ENCODE results near the gene COL18A1.

The COL18A1 gene

DNA sequence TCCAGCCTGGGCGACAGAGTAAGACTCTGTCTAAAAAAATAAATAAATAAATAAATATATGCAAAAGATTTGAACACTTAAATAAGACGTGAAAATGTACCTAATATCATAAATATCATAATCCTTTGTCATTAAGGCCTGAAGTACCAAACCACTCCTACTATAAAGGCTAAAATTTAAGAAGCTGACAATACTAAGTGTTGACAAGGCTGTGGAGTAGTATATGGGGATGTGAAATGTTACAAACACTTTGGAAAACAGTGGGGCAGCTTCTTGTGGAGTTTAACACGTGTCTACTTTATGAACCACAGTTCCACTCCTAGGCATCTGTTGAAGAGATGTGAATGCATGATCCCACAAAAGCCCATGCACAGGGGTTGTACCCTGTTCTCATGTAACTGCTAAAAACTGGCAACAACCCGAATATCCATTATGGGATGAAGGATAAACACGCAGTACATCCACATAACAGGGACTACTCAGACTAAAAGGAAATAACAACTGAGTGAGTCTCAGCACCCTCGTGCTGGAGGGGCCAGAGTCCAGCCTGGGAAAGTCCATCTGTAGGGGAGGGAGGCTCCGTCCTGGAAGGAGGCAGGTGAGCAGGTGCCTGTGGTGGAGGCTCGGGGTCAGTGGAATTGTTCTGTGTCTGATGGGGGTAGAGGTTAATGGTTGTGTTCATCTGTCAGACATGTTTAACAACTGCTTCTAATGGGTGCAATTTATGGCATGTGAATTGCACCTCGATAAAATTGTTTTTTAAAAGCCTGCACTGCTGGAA lies 143.9 kb downstream of the COL18A1 start:
- Histone ChIP-seq H3K9me3 (ENCODE audit: severe bottlenecking) (no peaks in the 10 kb centered on the region), H3K27ac (ENCODE audit: poor library complexity, severe bottlenecking) (no peak overlapping the region), H3K4me3 (ENCODE audit: severe bottlenecking) (no peak overlapping the region), H3K4me1 (ENCODE audit: insufficient read depth, poor library complexity, severe bottlenecking) (peaks cover 8% of the 10 kb centered on the region), H3K36me3 (ENCODE audit: low read depth) (no peaks in the 10 kb centered on the region), H3K27me3 (ENCODE audit: insufficient read depth, poor library complexity, severe bottlenecking) (no peaks in the 10 kb centered on the region)
- no peak for ATAC-seq (ENCODE audit: low read depth)
- DNase-seq (ENCODE audit: low spot score) = no peak
- TF ChIP-seq, protein P1, sequence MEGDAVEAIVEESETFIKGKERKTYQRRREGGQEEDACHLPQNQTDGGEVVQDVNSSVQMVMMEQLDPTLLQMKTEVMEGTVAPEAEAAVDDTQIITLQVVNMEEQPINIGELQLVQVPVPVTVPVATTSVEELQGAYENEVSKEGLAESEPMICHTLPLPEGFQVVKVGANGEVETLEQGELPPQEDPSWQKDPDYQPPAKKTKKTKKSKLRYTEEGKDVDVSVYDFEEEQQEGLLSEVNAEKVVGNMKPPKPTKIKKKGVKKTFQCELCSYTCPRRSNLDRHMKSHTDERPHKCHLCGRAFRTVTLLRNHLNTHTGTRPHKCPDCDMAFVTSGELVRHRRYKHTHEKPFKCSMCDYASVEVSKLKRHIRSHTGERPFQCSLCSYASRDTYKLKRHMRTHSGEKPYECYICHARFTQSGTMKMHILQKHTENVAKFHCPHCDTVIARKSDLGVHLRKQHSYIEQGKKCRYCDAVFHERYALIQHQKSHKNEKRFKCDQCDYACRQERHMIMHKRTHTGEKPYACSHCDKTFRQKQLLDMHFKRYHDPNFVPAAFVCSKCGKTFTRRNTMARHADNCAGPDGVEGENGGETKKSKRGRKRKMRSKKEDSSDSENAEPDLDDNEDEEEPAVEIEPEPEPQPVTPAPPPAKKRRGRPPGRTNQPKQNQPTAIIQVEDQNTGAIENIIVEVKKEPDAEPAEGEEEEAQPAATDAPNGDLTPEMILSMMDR (IDR thresholded peaks at IDR 0.05; ENCODE audit: poor library complexity, severe bottlenecking) = no peak

DNA sequence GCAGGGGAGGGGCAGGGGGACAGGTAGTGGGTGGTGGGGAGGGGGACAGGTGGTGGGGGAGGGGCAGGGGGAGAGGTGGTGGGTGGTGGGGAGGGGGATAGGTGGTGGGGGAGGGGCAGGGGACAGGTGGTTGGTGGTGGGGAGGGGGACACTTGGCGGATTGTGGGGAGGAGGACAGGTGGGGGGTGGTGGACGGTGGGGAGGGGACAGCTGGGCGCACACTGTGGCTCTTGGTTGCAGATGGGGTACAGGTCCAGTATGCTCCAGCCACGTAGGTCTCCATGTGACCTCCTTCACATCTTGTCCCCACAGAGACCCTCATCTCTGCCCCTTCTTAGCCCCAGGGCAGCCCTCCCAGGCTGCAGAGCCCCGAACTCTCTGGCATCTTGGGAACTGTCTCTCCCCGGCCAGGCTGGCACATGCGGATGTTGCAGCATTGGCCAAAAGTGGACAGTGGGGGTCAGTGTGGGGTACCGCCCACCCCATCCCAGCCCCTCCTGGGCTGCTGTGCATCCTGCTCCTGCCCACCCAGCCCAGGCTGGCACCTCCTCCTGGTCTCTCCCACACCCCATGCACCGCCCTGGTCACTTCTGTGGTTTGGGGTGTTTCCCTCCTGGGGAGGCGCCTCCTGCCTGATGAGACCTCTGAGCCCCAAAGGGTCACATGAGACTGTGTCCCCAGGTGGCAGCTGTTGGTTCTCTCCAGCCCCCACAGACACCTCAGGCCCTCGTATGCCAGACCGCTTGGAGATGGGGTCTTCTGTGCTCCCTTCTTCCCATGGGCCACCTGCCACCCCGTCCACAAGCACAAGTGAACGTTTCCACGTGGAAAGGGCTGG lies 144.9 kb downstream of the COL18A1 start:
- Histone ChIP-seq H3K27me3 (ENCODE audit: insufficient read depth, poor library complexity, severe bottlenecking) (no peaks in the 10 kb centered on the region), H3K4me1 (ENCODE audit: insufficient read depth, poor library complexity, severe bottlenecking) (peaks cover 8% of the 10 kb centered on the region), H3K9me3 (ENCODE audit: severe bottlenecking) (no peaks in the 10 kb centered on the region), H3K4me3 (ENCODE audit: severe bottlenecking) (no peak overlapping the region), H3K36me3 (ENCODE audit: low read depth) (no peaks in the 10 kb centered on the region), H3K27ac (ENCODE audit: poor library complexity, severe bottlenecking) (no peak overlapping the region)
- TF ChIP-seq, protein P1 (IDR thresholded peaks at IDR 0.05; ENCODE audit: poor library complexity, severe bottlenecking) = no peak
- no peak for ATAC-seq (ENCODE audit: low read depth)
- DNase-seq (ENCODE audit: low spot score) = no peak

DNA sequence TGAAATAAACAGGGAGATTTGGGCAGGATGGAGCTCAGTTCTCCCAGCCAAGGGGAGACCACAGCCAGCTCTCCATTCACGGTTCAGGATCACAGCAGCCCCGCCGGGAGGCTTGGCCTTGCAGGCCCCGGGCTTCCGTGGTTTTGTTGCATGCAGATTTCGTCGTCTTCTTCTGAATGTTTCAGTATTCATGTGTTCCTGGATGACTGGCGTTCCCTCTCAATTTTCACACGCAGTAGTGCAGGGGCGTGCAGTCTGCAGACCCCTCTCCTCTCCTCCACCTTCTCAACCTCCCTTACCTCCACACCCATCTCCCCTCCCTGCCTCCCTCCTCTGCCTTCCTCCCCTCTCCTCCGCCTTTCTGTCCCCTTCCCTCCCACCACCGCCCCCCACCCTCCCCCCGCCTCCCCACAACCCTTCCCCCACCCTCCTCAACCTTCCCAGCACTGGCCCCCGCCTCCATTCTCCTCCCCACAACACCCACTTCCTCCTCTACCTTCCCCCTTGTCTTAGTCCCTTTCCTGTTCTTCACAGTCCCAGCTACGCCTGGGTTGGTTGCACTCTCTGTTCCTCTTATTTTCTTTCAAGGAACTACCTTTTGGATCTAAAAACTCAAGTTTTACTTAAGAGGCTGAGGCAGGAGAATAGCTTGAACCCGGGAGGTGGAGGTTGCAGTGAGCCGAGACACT lies 145.7 kb downstream of the COL18A1 start:
- Histone ChIP-seq H3K4me1 (ENCODE audit: insufficient read depth, poor library complexity, severe bottlenecking) (peaks cover 8% of the 10 kb centered on the region), H3K27ac (ENCODE audit: poor library complexity, severe bottlenecking) (no peak overlapping the region), H3K27me3 (ENCODE audit: insufficient read depth, poor library complexity, severe bottlenecking) (no peaks in the 10 kb centered on the region), H3K36me3 (ENCODE audit: low read depth) (no peaks in the 10 kb centered on the region), H3K4me3 (ENCODE audit: severe bottlenecking) (no peak overlapping the region), H3K9me3 (ENCODE audit: severe bottlenecking) (no peaks in the 10 kb centered on the region)
- TF ChIP-seq, protein P1 (IDR thresholded peaks at IDR 0.05; ENCODE audit: poor library complexity, severe bottlenecking) = no peak
- DNase-seq (ENCODE audit: low spot score) = no peak
- ATAC-seq (ENCODE audit: low read depth) = no peak

DNA sequence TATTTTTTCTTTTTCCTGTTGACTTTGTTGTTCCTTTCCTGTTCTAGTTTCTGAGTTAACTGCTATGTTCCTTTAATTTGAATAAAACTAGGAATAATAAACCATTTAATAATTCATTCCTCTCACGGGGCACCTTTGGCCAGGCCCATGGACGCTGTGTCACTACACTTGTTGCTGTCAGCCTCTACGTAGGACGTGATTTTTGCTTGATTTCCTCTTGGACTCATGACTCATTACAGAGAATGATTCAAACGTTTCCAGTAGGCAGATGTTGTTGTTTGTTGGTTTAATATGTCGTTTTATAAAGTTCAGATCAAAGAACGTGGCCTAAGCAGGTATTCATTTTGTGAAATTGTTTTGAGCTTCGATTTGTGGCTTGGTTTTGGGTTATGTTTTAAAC lies 146.4 kb downstream of the COL18A1 start:
- H3K9me3 ChIP-seq (ENCODE audit: severe bottlenecking) = no peaks in the 10 kb centered on the region
- H3K27ac ChIP-seq (ENCODE audit: poor library complexity, severe bottlenecking) = no peak overlapping the region
- no peaks in the 10 kb centered on the region for H3K36me3 ChIP-seq (ENCODE audit: low read depth)
- H3K4me1 ChIP-seq (ENCODE audit: insufficient read depth, poor library complexity, severe bottlenecking) = peaks cover 8% of the 10 kb centered on the region
- no peaks in the 10 kb centered on the region for H3K27me3 ChIP-seq (ENCODE audit: insufficient read depth, poor library complexity, severe bottlenecking)
- DNase-seq (ENCODE audit: low spot score) = no peak
- TF ChIP-seq, protein P1 (IDR thresholded peaks at IDR 0.05; ENCODE audit: poor library complexity, severe bottlenecking) = no peak
- peak; percentile 48; the same call in 1 of the 3 replicates for ATAC-seq (ENCODE audit: low read depth)
- H3K4me3 ChIP-seq (ENCODE audit: severe bottlenecking) = no peak overlapping the region
